Measurements from ENCODE around the gene ANKFN1.

ANKFN1 gene

GRCh38 chr17:56310782-56311181 is 157.5 kb downstream of the ANKFN1 start:
- no peak for TF ChIP-seq CTCF (conservative IDR thresholded peaks at IDR 0.05; ENCODE audit: low read depth, low read length)
- DNase-seq (ENCODE audit: low read depth): no peak

GRCh38 chr17:56313201-56313600 is 159.9 kb downstream of the ANKFN1 start:
- H3K4me3 ChIP-seq (ENCODE audit: low read length): no peak overlapping the region
- no peak for DNase-seq (ENCODE audit: low read depth)
- no peak for TF ChIP-seq CTCF (conservative IDR thresholded peaks at IDR 0.05; ENCODE audit: low read depth, low read length)

More at GRCh38 chr17:56310782-56311181, 157.5 kb downstream of the ANKFN1 start:
- H3K4me3 ChIP-seq (ENCODE audit: low read length): no peak overlapping the region

GRCh38 chr17:56314026-56314425 is 160.8 kb downstream of the ANKFN1 start:
- DNase-seq (ENCODE audit: low read depth): no peak
- H3K4me3 ChIP-seq (ENCODE audit: low read length): no peak overlapping the region
- no peak for TF ChIP-seq CTCF (conservative IDR thresholded peaks at IDR 0.05; ENCODE audit: low read depth, low read length)

DNA sequence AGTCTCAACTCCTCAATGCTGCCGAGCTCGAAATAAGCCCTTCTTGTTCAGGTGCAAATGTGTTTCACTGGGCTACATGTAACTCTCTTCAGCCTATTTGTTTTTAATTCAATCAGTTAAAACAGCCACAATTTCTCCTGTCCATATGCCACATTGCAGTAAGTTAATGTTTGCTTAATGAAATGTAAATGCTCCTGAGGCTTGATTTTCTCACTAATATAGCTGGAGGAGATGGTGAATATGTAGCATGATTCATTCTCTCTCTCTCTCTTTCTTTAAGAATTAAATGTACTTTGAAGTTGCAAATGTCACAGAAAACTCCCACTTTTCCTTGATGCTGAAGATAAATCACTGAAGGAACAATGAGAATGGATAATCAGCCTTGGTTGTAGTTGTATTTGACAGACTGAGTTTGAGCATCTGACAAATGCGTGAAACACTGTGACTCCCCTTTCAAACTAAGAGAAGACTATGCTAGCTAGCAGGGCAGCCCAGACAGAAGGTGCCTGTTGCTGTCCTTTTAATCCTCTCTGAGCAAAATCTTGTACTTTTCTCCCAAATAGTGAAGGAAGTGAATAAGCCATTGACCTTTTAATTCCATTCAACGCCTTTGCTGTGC is 161.8 kb downstream of the ANKFN1 start:
- TF ChIP-seq CTCF (conservative IDR thresholded peaks at IDR 0.05; ENCODE audit: low read depth, low read length): no peak
- no peak overlapping the region for H3K4me3 ChIP-seq (ENCODE audit: low read length)
- DNase-seq (ENCODE audit: low read depth): no peak

- TF ChIP-seq CTCF (conservative IDR thresholded peaks at IDR 0.05; ENCODE audit: low read depth, low read length): no peak
- H3K4me3 ChIP-seq (ENCODE audit: low read length): no peak overlapping the region
- DNase-seq (ENCODE audit: low read depth): no peak
These were observed 163.3 kb downstream of the ANKFN1 start for GRCh38 chr17:56316604-56317003.

DNA sequence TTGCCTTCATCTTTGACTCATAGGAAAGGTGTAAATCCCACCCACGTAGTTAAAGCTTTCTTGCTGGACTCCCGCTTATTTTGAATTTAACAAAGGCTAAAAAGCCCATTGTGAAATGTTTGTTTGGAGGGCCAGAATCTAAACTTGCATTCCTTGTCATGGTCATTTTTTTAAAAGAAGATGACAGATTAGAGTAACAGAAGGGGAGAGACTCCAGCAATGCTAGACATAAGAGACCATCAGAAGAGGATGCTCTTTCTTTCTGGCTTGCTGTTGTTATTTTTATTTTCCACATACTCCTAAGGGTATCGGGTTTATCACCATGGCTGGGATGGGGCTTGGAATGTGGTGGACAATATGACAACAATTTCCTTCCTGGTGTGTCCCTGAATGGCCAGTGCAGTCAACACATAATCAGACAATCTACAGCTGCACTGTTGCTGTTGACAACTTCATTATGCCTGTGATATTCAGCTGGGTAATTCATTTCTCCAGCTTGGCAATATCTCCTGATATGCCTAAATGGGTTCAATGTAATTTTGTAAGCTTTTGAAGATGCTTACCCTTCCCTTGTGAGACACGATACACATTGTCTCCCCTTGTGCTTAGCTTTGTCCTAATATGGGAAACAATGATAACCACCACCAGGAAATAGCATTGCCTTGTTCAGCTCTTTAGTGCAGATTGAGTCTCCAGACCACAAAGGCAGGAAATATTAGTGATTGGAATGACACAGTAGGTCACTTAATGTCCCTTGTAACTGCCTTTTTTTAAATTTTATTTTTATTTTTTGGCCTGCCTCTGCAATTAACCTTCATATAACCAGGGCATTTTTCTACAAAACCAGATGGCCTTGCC is 164.3 kb downstream of the ANKFN1 start:
- no peak for TF ChIP-seq CTCF (conservative IDR thresholded peaks at IDR 0.05; ENCODE audit: low read depth, low read length)
- no peak for DNase-seq (ENCODE audit: low read depth)
- no peak overlapping the region for H3K4me3 ChIP-seq (ENCODE audit: low read length)

DNA sequence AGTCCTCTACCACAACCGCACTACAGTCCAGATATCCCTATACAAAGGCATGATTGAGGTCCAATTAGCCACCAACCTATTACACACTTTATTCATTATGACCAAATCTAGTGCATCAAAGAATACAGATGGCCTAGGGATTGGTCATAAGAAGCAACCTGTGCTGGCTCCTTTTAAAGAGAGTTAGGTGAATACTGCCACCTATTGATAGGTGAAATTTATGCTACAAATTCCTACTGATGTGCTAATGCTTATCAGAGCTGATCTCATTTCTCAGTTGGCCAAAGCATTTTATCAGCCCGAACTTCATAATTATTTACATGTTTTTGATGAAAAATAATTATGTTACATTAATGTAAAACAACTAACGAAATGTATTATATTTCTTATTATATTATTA is 166.3 kb downstream of the ANKFN1 start:
- peak; percentile 13 for DNase-seq (ENCODE audit: low read depth)
- no peak overlapping the region for H3K4me3 ChIP-seq (ENCODE audit: low read length)
- TF ChIP-seq CTCF (conservative IDR thresholded peaks at IDR 0.05; ENCODE audit: low read depth, low read length): peak; percentile 59

All from retinal pigment epithelial cell (primary cell).